HL-60 (cell line): ENCODE results near the gene LDB2.

ENCODE experiments used
- GABPA ChIP-seq: IDR thresholded peaks from 2 replicates; pipeline ENCODE4 v1.6.1; 2012; ENCODE audit warnings: low read depth
- POLR2AphosphoS5 ChIP-seq: IDR thresholded peaks from 2 replicates; pipeline ENCODE4 v1.6.1; 2012; ENCODE audit warnings: low read depth
- REST ChIP-seq: IDR thresholded peaks from 2 replicates; pipeline ENCODE4 v1.6.1; 2012; ENCODE audit warnings: low read depth; ENCODE audit not compliant: insufficient replicate concordance
- SPI1 ChIP-seq: IDR thresholded peaks from 2 replicates; pipeline ENCODE4 v1.6.1; 2012; ENCODE audit warnings: low read depth, mild to moderate bottlenecking, borderline replicate concordance
- TF ChIP-seq, protein P1 (sequence below): IDR thresholded peaks from one replicate; pipeline ENCODE4 v1.5.1; 2011; ENCODE audit warnings: low read length, control low read depth, inconsistent platforms; ENCODE audit not compliant: insufficient read depth

DNA sequence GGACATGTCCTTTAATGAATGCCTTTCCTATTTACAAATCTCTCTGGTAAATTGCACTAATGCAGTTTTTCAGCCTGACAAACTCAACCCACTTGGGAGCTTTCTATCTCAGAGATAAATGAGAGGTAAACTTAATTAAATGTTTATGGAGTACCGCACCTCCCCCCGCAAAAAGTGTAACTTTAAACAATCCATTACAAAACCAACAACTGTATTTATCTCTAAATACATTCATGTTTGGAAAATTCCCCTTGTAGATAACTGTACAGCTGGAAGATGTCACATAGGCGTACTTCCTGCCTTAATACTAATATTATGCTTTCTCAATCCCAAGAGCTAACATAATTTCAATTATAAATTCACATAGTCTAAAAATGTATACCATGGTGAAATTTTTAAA lies 215.5 kb downstream of the LDB2 start:
- TF ChIP-seq, protein P1, sequence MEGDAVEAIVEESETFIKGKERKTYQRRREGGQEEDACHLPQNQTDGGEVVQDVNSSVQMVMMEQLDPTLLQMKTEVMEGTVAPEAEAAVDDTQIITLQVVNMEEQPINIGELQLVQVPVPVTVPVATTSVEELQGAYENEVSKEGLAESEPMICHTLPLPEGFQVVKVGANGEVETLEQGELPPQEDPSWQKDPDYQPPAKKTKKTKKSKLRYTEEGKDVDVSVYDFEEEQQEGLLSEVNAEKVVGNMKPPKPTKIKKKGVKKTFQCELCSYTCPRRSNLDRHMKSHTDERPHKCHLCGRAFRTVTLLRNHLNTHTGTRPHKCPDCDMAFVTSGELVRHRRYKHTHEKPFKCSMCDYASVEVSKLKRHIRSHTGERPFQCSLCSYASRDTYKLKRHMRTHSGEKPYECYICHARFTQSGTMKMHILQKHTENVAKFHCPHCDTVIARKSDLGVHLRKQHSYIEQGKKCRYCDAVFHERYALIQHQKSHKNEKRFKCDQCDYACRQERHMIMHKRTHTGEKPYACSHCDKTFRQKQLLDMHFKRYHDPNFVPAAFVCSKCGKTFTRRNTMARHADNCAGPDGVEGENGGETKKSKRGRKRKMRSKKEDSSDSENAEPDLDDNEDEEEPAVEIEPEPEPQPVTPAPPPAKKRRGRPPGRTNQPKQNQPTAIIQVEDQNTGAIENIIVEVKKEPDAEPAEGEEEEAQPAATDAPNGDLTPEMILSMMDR, result no peak
- TF ChIP-seq SPI1, result no peak
- TF ChIP-seq POLR2AphosphoS5, result no peak
- TF ChIP-seq GABPA, result no peak
- no peak for TF ChIP-seq REST
